Measurements from ENCODE around the gene FAM53C. TPM values are rescaled to one million over a fixed set of nuclear protein-coding genes. Genes with fewer than 3 reads are reported as not detected.

Gene FAM53C
- total RNA-seq, 2 donors from 2014 or later = 18.7 to 20.7 TPM

- intact Hi-C loops (cut with DNase I) = no loop called here
- no peak for DNase-seq (ENCODE audit: low spot score)
Observed at GRCh38 chr5:138349852-138350562, 11.9 kb downstream of the FAM53C start.

- intact Hi-C loops (cut with DNase I) = no loop called here
- DNase-seq (ENCODE audit: low spot score) = no peak
Observed at GRCh38 chr5:138350563-138350890, 12.5 kb downstream of the FAM53C start.

GRCh38 chr5:138351056-138351455 lies 13.0 kb downstream of the FAM53C start:
- intact Hi-C loops (cut with DNase I) = no loop called here
- DNase-seq (ENCODE audit: low spot score) = no peak

- DNase-seq (ENCODE audit: low spot score) = no peak
- intact Hi-C loops (cut with DNase I) = no loop called here
Observed at GRCh38 chr5:138351517-138351916, 13.5 kb downstream of the FAM53C start.

GRCh38 chr5:138352071-138352721 lies 14.1 kb downstream of the FAM53C start, which contains the start of gene KDM3B:
Gene KDM3B (plus strand): TSS chr5:138352685. CDS start chr5:138352796, 111 bp downstream.
- DNase-seq (ENCODE audit: low spot score) = peak; percentile 96
- intact Hi-C loops (cut with DNase I) = no loop called here

- peak; percentile 87 for DNase-seq (ENCODE audit: low spot score)
- intact Hi-C loops (cut with DNase I) = no loop called here
Observed at GRCh38 chr5:138352722-138353559, 14.9 kb downstream of the FAM53C start.

GRCh38 chr5:138353560-138354080 lies 15.6 kb downstream of the FAM53C start:
- no peak for DNase-seq (ENCODE audit: low spot score)
- intact Hi-C loops (cut with DNase I) = no loop called here

- intact Hi-C loops (cut with DNase I) = no loop called here
- no peak for DNase-seq (ENCODE audit: low spot score)
Observed at GRCh38 chr5:138354387-138354786, 16.3 kb downstream of the FAM53C start.

GRCh38 chr5:138354926-138355378 lies 16.9 kb downstream of the FAM53C start:
- intact Hi-C loops (cut with DNase I) = no loop called here
- DNase-seq (ENCODE audit: low spot score) = no peak

- DNase-seq (ENCODE audit: low spot score) = no peak
- intact Hi-C loops (cut with DNase I) = no loop called here
Observed at GRCh38 chr5:138359621-138360020, 21.6 kb downstream of the FAM53C start.

GRCh38 chr5:138360941-138361452 lies 22.9 kb downstream of the FAM53C start:
- intact Hi-C loops (cut with DNase I) = no loop called here

GRCh38 chr5:138364576-138364975 lies 26.5 kb downstream of the FAM53C start:
- intact Hi-C loops (cut with DNase I) = no loop called here

More at GRCh38 chr5:138360941-138361452, 22.9 kb downstream of the FAM53C start:
- DNase-seq (ENCODE audit: low spot score) = no peak

GRCh38 chr5:138366632-138367382 lies 28.7 kb downstream of the FAM53C start:
- intact Hi-C loops (cut with DNase I) = no loop called here
- DNase-seq (ENCODE audit: low spot score) = no peak

More at GRCh38 chr5:138364576-138364975, 26.5 kb downstream of the FAM53C start:
- no peak for DNase-seq (ENCODE audit: low spot score)

- no peak for DNase-seq (ENCODE audit: low spot score)
- intact Hi-C loops (cut with DNase I) = no loop called here
Observed at GRCh38 chr5:138369261-138369660, 31.2 kb downstream of the FAM53C start.

GRCh38 chr5:138369706-138370105 lies 31.6 kb downstream of the FAM53C start:
- DNase-seq (ENCODE audit: low spot score) = no peak
- intact Hi-C loops (cut with DNase I) = no loop called here

GRCh38 chr5:138370537-138370936 lies 32.5 kb downstream of the FAM53C start:
- DNase-seq (ENCODE audit: low spot score) = no peak
- intact Hi-C loops (cut with DNase I) = no loop called here

GRCh38 chr5:138371454-138371853 lies 33.4 kb downstream of the FAM53C start:
- intact Hi-C loops (cut with DNase I) = no loop called here
- no peak for DNase-seq (ENCODE audit: low spot score)

GRCh38 chr5:138372225-138372624 lies 34.2 kb downstream of the FAM53C start:
- DNase-seq (ENCODE audit: low spot score) = no peak
- intact Hi-C loops (cut with DNase I) = no loop called here

GRCh38 chr5:138372653-138373052 lies 34.6 kb downstream of the FAM53C start:
- intact Hi-C loops (cut with DNase I) = no loop called here
- no peak for DNase-seq (ENCODE audit: low spot score)

Data from posterior vena cava (tissue), 2 donors.